HG03521 (cell line): Measurements from ENCODE around the gene THUMPD3.

Experiments used
- ATAC-seq: cut with Tn5 transposase; IDR thresholded peaks from one replicate; pipeline ENCODE4 v1.9.1; 2021; ENCODE audit warnings: mild to moderate bottlenecking, moderate library complexity; ENCODE audit not compliant: unreplicated experiment

THUMPD3 gene

GRCh38 chr3:9396632-9397331, 33.9 kb downstream of the THUMPD3 start:
- ATAC-seq: peak; percentile 62

DNA sequence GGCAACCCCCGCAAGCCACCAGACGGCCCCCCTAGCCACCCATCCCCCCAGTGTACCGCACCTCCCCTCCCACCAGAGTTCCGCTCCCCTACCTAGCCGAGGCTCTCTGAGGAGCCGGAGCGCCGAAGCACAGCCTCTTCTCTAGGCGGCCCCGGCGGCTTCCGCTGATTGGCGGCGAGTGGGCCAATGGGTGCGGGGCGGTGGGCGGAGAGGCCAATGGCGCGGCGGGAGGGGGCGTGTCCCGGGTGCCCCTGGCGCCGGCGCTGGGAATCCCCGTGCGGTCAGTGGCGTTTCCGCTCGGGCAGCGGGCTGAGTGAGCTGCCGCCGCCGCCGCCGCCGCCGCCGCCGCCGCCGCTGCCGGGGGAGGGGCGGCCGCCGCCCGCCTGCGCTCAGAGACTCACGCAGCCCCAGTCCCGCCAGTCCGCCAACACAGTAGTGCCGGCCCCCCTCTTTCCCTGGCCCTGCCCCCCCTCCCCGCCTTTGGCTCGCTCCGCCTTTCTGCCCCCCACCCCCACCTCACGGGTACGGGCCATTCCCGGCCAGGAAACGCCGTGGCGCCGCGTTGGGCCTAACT, 34.6 kb downstream of the THUMPD3 start, which contains the start of gene SETD5:
Gene SETD5, plus strand, starts transcription at position 284 of the 574 bp plus-strand sequence. CDS start 31,324 bp downstream, outside the sequence.
- ATAC-seq: peak; percentile 48

GRCh38 chr3:9397906-9398699, 35.2 kb downstream of the THUMPD3 start:
- no peak for ATAC-seq

DNA sequence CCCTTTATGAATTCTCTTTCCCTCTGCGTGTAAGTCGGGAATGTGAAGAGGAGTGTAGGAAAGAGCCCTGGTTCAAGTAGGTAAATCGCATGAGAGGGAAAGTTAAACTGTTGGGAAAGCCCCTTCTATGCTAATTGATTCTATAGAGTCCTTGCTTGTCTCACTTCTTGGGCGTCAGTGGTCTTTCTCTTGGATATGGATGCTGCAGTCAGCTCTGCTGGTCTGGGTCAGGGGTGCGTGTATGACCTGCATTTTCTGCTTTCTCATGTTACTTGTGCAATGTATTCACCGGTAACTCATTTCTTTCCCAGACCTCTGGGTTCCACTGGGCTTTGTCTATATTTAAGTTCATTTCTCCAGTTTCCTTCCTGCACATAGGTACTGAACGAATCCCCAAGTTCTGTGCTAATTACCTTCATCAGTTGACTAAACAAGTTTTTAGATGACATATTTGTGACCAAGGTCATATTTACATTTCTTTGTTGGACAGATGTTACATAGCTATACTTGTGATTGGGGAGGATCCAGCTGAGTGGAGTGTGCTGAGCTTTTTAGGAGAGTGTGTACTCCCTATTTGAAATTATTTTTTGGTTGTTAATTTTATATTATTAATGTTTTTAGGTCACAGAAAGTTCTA, 36.0 kb downstream of the THUMPD3 start:
- ATAC-seq: no peak

DNA sequence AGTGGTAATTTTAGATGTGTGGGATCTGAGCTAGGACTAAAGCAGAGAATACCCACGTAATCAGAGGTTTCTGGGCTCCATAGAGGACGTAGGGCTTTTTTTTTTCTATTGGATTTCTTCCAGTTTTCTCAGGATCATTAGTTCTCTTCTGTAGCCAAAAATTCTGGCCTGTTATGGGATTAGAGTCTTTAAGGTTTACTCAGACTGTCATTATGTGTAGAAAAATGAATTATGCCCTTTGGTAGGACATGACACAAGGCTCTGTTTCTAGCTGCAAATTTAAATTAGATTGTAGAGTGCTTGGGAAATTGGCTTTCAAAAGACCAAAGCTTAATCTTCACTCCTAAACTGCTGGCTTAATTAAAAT, 36.5 kb downstream of the THUMPD3 start:
- ATAC-seq: no peak

DNA sequence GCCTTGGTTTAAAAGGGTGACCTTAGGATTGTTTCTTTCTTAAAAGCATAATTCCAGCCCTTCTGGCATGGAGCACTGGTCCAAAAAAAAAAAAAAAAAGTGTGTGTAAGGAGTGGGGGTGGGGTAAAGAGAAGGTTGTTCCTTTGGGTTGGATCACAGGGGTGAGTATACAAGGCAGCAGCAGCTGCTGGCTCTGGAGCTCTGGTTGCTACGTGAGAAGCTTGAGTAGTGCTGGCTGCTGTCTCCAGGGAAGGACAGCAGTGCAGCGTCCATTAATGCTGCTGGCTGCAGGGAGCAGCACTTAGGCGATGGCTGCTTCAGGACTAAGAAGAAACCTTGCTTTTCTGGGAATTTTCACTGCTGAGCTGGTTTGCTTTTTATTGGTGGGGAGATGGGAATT, 36.9 kb downstream of the THUMPD3 start:
- no peak for ATAC-seq

- ATAC-seq: no peak
These were observed 37.8 kb downstream of the THUMPD3 start for GRCh38 chr3:9400616-9401015.

DNA sequence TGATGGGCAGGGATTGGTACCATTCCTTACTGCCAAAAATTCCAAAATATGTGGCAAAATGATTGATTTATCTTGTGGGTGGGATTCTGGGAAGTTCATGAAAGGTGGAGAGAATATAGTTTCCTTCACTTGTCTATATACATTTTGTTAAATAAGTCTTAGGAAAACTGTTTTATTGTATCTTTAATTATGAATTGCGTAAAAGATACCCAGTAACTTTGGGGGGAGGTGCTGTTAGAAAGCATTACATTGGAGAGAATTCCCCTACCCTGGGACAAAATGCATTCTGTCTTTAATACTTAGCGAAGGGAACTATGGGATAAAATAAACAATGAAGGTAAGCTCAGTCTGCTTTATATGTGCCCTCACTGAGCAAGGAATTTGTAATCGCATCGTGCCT, 39.1 kb downstream of the THUMPD3 start:
- no peak for ATAC-seq

GRCh38 chr3:9402410-9403228, 39.8 kb downstream of the THUMPD3 start:
- no peak for ATAC-seq

DNA sequence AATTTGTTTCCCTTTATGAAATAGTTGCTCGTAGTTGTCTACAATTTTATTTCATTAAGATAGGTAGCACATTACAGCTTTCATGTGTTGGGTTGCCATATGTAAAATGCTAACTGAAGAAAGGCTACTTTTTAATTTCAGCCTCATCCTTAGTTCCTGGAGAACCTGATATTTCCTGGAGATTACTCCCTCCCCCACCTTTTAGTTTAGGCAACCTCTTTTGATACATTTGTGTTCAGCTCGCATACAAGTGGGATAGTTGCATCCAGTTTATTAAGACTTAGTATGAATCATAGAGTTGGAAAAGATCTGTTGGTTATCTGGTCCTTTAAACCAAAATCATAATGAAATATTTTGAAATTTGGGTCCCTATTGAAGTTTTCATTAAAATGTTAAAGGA, 40.6 kb downstream of the THUMPD3 start:
- no peak for ATAC-seq

GRCh38 chr3:9404680-9405079, 41.8 kb downstream of the THUMPD3 start:
- ATAC-seq: no peak

GRCh38 chr3:9405756-9406155, 42.9 kb downstream of the THUMPD3 start:
- ATAC-seq: no peak

- no peak for ATAC-seq
These were observed 44.2 kb downstream of the THUMPD3 start for GRCh38 chr3:9406856-9407626.

- no peak for ATAC-seq
These were observed 45.2 kb downstream of the THUMPD3 start for GRCh38 chr3:9408061-9408460.

DNA sequence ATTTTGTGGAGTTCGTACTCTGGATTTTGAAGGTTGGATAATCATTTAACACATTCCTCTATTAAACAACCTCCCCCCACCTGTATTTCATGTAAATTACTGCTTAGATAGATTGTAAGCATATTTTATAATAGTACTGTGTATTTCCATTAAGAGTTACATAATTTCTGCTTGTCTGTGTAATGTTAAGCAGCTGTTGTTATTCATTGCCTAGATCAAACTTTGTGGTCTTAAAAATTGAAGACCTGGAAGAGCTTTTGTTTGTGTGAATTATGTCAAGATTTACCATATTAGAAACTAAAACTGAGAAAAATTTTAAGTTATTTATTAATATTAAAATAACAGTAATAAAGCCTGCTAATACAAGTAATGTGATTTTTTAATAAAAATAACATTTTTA, 45.7 kb downstream of the THUMPD3 start:
- no peak for ATAC-seq

DNA sequence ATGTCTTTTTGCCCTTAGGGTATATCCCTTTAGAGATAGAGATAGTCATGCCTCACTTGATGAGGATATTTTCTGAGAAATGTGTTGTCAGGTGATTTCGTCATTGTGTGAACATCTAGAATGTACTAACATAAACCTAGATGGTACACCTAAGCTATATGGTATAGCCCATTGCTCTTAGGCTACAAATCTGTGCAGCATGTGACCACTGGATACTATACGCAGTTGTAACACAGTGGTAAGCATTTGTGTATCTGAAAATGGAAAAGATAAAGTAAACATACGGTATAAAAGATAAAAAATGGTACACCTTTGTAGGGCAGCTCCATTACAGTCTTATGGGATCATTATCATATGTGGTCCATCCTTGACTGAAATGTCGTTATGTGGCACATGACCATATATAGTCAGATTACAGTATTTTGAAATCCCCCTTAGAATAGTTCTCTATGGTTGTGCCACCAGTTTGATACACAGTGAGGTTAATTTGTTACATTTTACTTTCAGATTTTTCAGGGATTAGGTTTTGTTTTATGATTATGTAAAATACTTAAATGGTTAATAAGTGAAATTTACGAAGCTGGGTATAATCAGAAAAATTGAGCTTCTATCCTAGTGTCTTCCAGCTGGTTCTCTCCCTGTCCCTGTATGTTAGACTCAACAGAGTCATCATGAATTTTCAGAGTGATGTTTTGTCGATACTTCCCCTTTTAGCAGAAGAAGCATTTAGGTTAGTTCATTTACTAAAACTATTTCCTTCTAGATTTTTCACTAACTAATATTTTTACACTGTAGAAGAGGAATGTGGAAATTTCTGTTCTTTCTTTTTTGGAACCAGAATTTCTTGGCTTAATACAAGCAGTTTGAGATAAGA, 47.4 kb downstream of the THUMPD3 start:
- no peak for ATAC-seq

DNA sequence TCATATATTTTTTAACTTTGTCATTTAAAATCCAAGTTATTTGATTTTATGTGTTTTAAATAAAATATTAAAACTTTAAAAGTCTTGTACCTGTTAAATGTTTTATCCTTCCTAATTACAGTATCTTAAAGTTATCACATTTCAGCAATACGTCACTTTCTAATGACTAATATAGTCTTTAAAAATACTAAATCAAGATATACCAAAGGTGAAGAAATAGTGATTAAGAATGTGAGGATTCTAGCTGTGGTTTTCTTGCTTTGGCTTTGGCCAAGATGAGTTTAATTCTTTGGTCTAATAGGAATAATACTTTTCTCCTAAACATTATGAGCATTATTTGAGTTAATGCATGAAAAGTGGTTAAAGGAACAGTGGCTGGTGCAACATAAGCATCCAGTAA, 48.4 kb downstream of the THUMPD3 start:
- ATAC-seq: no peak

DNA sequence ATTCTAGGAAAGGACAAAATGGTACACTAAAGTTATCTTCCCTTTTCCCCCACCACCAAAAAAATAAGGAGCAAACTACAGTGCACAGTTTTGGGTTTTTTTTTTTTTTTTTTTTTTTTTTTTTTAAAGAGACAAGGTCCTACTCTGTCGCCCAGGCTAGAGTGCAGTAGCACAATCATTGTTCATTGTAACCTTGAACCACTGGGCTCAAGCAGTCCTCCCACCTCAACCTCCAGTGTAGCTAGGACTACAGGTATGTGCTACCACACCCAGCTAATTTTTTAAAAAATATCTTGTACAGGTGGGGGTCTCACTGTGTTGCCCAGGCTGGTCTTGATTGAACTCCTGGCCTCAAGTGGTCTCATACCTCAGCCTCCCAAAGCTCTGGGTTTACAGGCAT, 49.4 kb downstream of the THUMPD3 start:
- no peak for ATAC-seq

- ATAC-seq: no peak
These were observed 52.0 kb downstream of the THUMPD3 start for GRCh38 chr3:9414826-9415225.
